Astrocyte (in vitro differentiated cells and primary cell): ENCODE results near the gene PIMREG. TPM values are rescaled to one million over a fixed set of nuclear protein-coding genes. Genes with fewer than 3 reads are reported as not detected.
A peak's percentile ranks its signal among the peaks of the same experiment; 100 is the strongest.

Source experiments
- DNase-seq: peaks from one replicate; pipeline ENCODE4 v3.0.0-alpha.2; 2010; ENCODE audit warnings: low read depth
- FAIRE-seq: peaks from 2 replicates; lab custom pipeline; 2011; peaks lifted over from hg19 to GRCh38; lab: Jason Lieb, UNC
- H2AFZ ChIP-seq: 2 replicates; pipeline ENCODE4 v1.6.0; 2012; ENCODE audit warnings: low read depth, low read length, inconsistent platforms
- H3K27ac ChIP-seq: 2 replicates; pipeline ENCODE4 v1.5.1; 2011; ENCODE audit warnings: low read depth, low read length, inconsistent platforms
- H3K27me3 ChIP-seq: 2 replicates; pipeline ENCODE4 v1.6.0; 2011; ENCODE audit warnings: low read length, inconsistent platforms; ENCODE audit not compliant: insufficient read depth
- H3K36me3 ChIP-seq: 2 replicates; pipeline ENCODE4 v1.5.1; 2011; ENCODE audit warnings: low read length, inconsistent platforms; ENCODE audit not compliant: insufficient read depth
- H3K4me1 ChIP-seq: 2 replicates; pipeline ENCODE4 v1.5.1; 2011; ENCODE audit warnings: low read length, inconsistent platforms; ENCODE audit not compliant: insufficient read depth
- H3K4me2 ChIP-seq: 2 replicates; pipeline ENCODE4 v1.6.0; 2012; ENCODE audit warnings: low read length, inconsistent platforms
- H3K4me3 ChIP-seq: 2 replicates; pipeline ENCODE4 v1.5.1; 2011; ENCODE audit warnings: low read depth, mild to moderate bottlenecking, low read length, inconsistent platforms; ENCODE audit not compliant: insufficient read depth
- H3K79me2 ChIP-seq: 2 replicates; pipeline ENCODE4 v1.6.0; 2012; ENCODE audit warnings: mild to moderate bottlenecking, low read length, inconsistent platforms; ENCODE audit not compliant: insufficient read depth
- H3K9ac ChIP-seq: 2 replicates; pipeline ENCODE4 v1.6.0; 2012; ENCODE audit warnings: mild to moderate bottlenecking, low read length, inconsistent platforms
- H3K9me3 ChIP-seq: 2 replicates; pipeline ENCODE4 v1.5.1; 2012; ENCODE audit warnings: low read depth, mild to moderate bottlenecking, low read length, inconsistent platforms; ENCODE audit not compliant: insufficient read depth
- H4K20me1 ChIP-seq: 2 replicates; pipeline ENCODE4 v1.6.0; 2012; ENCODE audit warnings: low read length, inconsistent platforms; ENCODE audit not compliant: insufficient read depth
- H3K27ac Mint-ChIP-seq: one replicate; pipeline ENCODE4 v1.8.0; 2021; ENCODE audit warnings: mild to moderate bottlenecking, mixed read lengths; ENCODE audit not compliant: unreplicated experiment
- H3K27me3 Mint-ChIP-seq: one replicate; pipeline ENCODE4 v1.8.0; 2021; ENCODE audit warnings: low read depth, mixed read lengths; ENCODE audit not compliant: unreplicated experiment
- H3K36me3 Mint-ChIP-seq: one replicate; pipeline ENCODE4 v1.8.0; 2021; ENCODE audit warnings: low read depth, mixed read lengths; ENCODE audit not compliant: unreplicated experiment
- H3K4me1 Mint-ChIP-seq: one replicate; pipeline ENCODE4 v1.8.0; 2021; ENCODE audit warnings: low read depth, mixed read lengths; ENCODE audit not compliant: unreplicated experiment
- H3K4me3 Mint-ChIP-seq: one replicate; pipeline ENCODE4 v1.8.0; 2021; ENCODE audit warnings: mild to moderate bottlenecking, moderate library complexity, mixed read lengths; ENCODE audit not compliant: unreplicated experiment
- H3K9me3 Mint-ChIP-seq: one replicate; pipeline ENCODE4 v1.8.0; 2021; ENCODE audit warnings: mild to moderate bottlenecking, mixed read lengths; ENCODE audit not compliant: unreplicated experiment
- CTCF ChIP-seq: IDR thresholded peaks from 2 replicates; pipeline ENCODE4 v1.5.1; 2011; ENCODE audit warnings: low read depth, mild to moderate bottlenecking, inconsistent platforms, low read length, moderate library complexity; ENCODE audit not compliant: insufficient read depth
- EZH2 ChIP-seq: IDR thresholded peaks from 2 replicates; pipeline ENCODE4 v1.6.1; 2012; ENCODE audit warnings: mild to moderate bottlenecking, low read length, inconsistent platforms; ENCODE audit not compliant: insufficient read depth
- total RNA-seq: library from RNA; stranded (reverse); gene quantifications from 2 replicates; pipeline ENCODE4 v1.2.1, GENCODE V29; 2021

Gene PIMREG
- total RNA-seq, 1 donor from 2014 or later, result 2.6 TPM

- no peak overlapping the region for H3K4me2 ChIP-seq
- peaks cover 7% of the 10 kb centered on the region for H3K36me3 Mint-ChIP-seq
- peaks cover 32% of the 10 kb centered on the region for H3K27me3 Mint-ChIP-seq
- H3K36me3 ChIP-seq, result no peaks in the 10 kb centered on the region
- no peaks in the 10 kb centered on the region for H3K4me1 ChIP-seq
- no peak overlapping the region for H3K9ac ChIP-seq
- H3K9me3 ChIP-seq, result no peaks in the 10 kb centered on the region
- H4K20me1 ChIP-seq, result no peaks in the 10 kb centered on the region
- no peak overlapping the region for H3K4me3 ChIP-seq
- no peak overlapping the region for H2AFZ ChIP-seq
- no peak overlapping the region for H3K27ac Mint-ChIP-seq
- no peak for FAIRE-seq
- no peak overlapping the region for H3K27ac ChIP-seq
- H3K4me1 Mint-ChIP-seq, result peaks cover 4% of the 10 kb centered on the region
- peaks cover 2% of the 10 kb centered on the region for H3K27me3 ChIP-seq
- no peak for DNase-seq
- no peaks in the 10 kb centered on the region for H3K79me2 ChIP-seq
- H3K4me3 Mint-ChIP-seq, result no peak overlapping the region
- H3K9me3 Mint-ChIP-seq, result peaks cover 6% of the 10 kb centered on the region
- TF ChIP-seq EZH2, result no peak
- TF ChIP-seq CTCF, result no peak
Observed at GRCh38 chr17:6463616-6464445, 19.6 kb downstream of the PIMREG start.

GRCh38 chr17:6464446-6465041 lies 20.3 kb downstream of the PIMREG start:
- no peak overlapping the region for H3K4me2 ChIP-seq
- no peak for DNase-seq
- no peak overlapping the region for H3K27ac ChIP-seq
- peak overlapping the region; percentile 71 for H3K27ac Mint-ChIP-seq
- H3K27me3 ChIP-seq, result no peaks in the 10 kb centered on the region
- H3K36me3 ChIP-seq, result no peaks in the 10 kb centered on the region
- H3K27me3 Mint-ChIP-seq, result peaks cover 39% of the 10 kb centered on the region
- no peaks in the 10 kb centered on the region for H3K79me2 ChIP-seq
- H3K9ac ChIP-seq, result no peak overlapping the region
- TF ChIP-seq CTCF (no peak), EZH2 (no peak)
- H3K4me1 Mint-ChIP-seq, result peaks cover 4% of the 10 kb centered on the region
- H3K9me3 Mint-ChIP-seq, result peaks cover 11% of the 10 kb centered on the region
- no peaks in the 10 kb centered on the region for H3K9me3 ChIP-seq
- peaks cover 10% of the 10 kb centered on the region for H3K36me3 Mint-ChIP-seq
- no peaks in the 10 kb centered on the region for H4K20me1 ChIP-seq
- H3K4me3 ChIP-seq, result no peak overlapping the region
- H2AFZ ChIP-seq, result no peak overlapping the region
- H3K4me1 ChIP-seq, result no peaks in the 10 kb centered on the region
- H3K4me3 Mint-ChIP-seq, result no peak overlapping the region
- FAIRE-seq, result no peak
